Activated CD4-positive, CD25-positive, alpha-beta regulatory T cell (primary cell): ENCODE measurements around the gene CHSY1.
"Not testable (repeated sequence)": the region's sequence is repeated elsewhere in the genome, so short reads cannot be mapped to it uniquely, and the experiment has no call there.

Source experiments
- DNase-seq, 4 experiments: peaks; one replicate each; lab custom pipeline; 2025; lab: John Stamatoyannopoulos, UW

The CHSY1 gene

GRCh38 chr15:101135532-101136166, 116.2 kb downstream of the CHSY1 start:
- DNase-seq: no peak

GRCh38 chr15:101134780-101135179, 117.1 kb downstream of the CHSY1 start:
- no peak for DNase-seq

- no peak for DNase-seq
These were observed 118.0 kb downstream of the CHSY1 start for GRCh38 chr15:101133751-101134261.

GRCh38 chr15:101133181-101133460, 118.7 kb downstream of the CHSY1 start:
- DNase-seq: no peak

- DNase-seq: no peak
These were observed 119.3 kb downstream of the CHSY1 start for GRCh38 chr15:101132390-101133180.

- DNase-seq: no peak
These were observed 120.1 kb downstream of the CHSY1 start for GRCh38 chr15:101131489-101132389.

GRCh38 chr15:101129851-101130380, 121.9 kb downstream of the CHSY1 start:
- DNase-seq: no peak

- DNase-seq: no peak
These were observed 123.4 kb downstream of the CHSY1 start for GRCh38 chr15:101128221-101129015.

- peak in 3 of 4 experiments; percentile 6 to 29 (median 28) for DNase-seq
These were observed 124.3 kb downstream of the CHSY1 start for GRCh38 chr15:101127506-101128076.

- DNase-seq: no peak
These were observed 125.0 kb downstream of the CHSY1 start for GRCh38 chr15:101126618-101127505.

GRCh38 chr15:101125881-101126428, 125.9 kb downstream of the CHSY1 start:
- not testable (repeated sequence) for DNase-seq
